Astrocyte (in vitro differentiated cells and primary cell): Measurements from ENCODE around the gene SDSL. TPM values are rescaled to one million over a fixed set of nuclear protein-coding genes. Genes with fewer than 3 reads are reported as not detected.

Source experiments
- DNase-seq: peaks from one replicate; pipeline ENCODE4 v3.0.0-alpha.2; 2010; ENCODE audit warnings: low read depth
- FAIRE-seq: peaks from 2 replicates; lab custom pipeline; 2011; peaks lifted over from hg19 to GRCh38; lab: Jason Lieb, UNC
- H2AFZ ChIP-seq: 2 replicates; pipeline ENCODE4 v1.6.0; 2012; ENCODE audit warnings: low read depth, low read length, inconsistent platforms
- H3K27ac ChIP-seq: 2 replicates; pipeline ENCODE4 v1.5.1; 2011; ENCODE audit warnings: low read depth, low read length, inconsistent platforms
- H3K27me3 ChIP-seq: 2 replicates; pipeline ENCODE4 v1.6.0; 2011; ENCODE audit warnings: low read length, inconsistent platforms; ENCODE audit not compliant: insufficient read depth
- H3K36me3 ChIP-seq: 2 replicates; pipeline ENCODE4 v1.5.1; 2011; ENCODE audit warnings: low read length, inconsistent platforms; ENCODE audit not compliant: insufficient read depth
- H3K4me1 ChIP-seq: 2 replicates; pipeline ENCODE4 v1.5.1; 2011; ENCODE audit warnings: low read length, inconsistent platforms; ENCODE audit not compliant: insufficient read depth
- H3K4me2 ChIP-seq: 2 replicates; pipeline ENCODE4 v1.6.0; 2012; ENCODE audit warnings: low read length, inconsistent platforms
- H3K4me3 ChIP-seq: 2 replicates; pipeline ENCODE4 v1.5.1; 2011; ENCODE audit warnings: low read depth, mild to moderate bottlenecking, low read length, inconsistent platforms; ENCODE audit not compliant: insufficient read depth
- H3K79me2 ChIP-seq: 2 replicates; pipeline ENCODE4 v1.6.0; 2012; ENCODE audit warnings: mild to moderate bottlenecking, low read length, inconsistent platforms; ENCODE audit not compliant: insufficient read depth
- H3K9ac ChIP-seq: 2 replicates; pipeline ENCODE4 v1.6.0; 2012; ENCODE audit warnings: mild to moderate bottlenecking, low read length, inconsistent platforms
- H3K9me3 ChIP-seq: 2 replicates; pipeline ENCODE4 v1.5.1; 2012; ENCODE audit warnings: low read depth, mild to moderate bottlenecking, low read length, inconsistent platforms; ENCODE audit not compliant: insufficient read depth
- H4K20me1 ChIP-seq: 2 replicates; pipeline ENCODE4 v1.6.0; 2012; ENCODE audit warnings: low read length, inconsistent platforms; ENCODE audit not compliant: insufficient read depth
- H3K27ac Mint-ChIP-seq: one replicate; pipeline ENCODE4 v1.8.0; 2021; ENCODE audit warnings: mild to moderate bottlenecking, mixed read lengths; ENCODE audit not compliant: unreplicated experiment
- H3K27me3 Mint-ChIP-seq: one replicate; pipeline ENCODE4 v1.8.0; 2021; ENCODE audit warnings: low read depth, mixed read lengths; ENCODE audit not compliant: unreplicated experiment
- H3K36me3 Mint-ChIP-seq: one replicate; pipeline ENCODE4 v1.8.0; 2021; ENCODE audit warnings: low read depth, mixed read lengths; ENCODE audit not compliant: unreplicated experiment
- H3K4me1 Mint-ChIP-seq: one replicate; pipeline ENCODE4 v1.8.0; 2021; ENCODE audit warnings: low read depth, mixed read lengths; ENCODE audit not compliant: unreplicated experiment
- H3K4me3 Mint-ChIP-seq: one replicate; pipeline ENCODE4 v1.8.0; 2021; ENCODE audit warnings: mild to moderate bottlenecking, moderate library complexity, mixed read lengths; ENCODE audit not compliant: unreplicated experiment
- H3K9me3 Mint-ChIP-seq: one replicate; pipeline ENCODE4 v1.8.0; 2021; ENCODE audit warnings: mild to moderate bottlenecking, mixed read lengths; ENCODE audit not compliant: unreplicated experiment
- CTCF ChIP-seq: IDR thresholded peaks from 2 replicates; pipeline ENCODE4 v1.5.1; 2011; ENCODE audit warnings: low read depth, mild to moderate bottlenecking, inconsistent platforms, low read length, moderate library complexity; ENCODE audit not compliant: insufficient read depth
- EZH2 ChIP-seq: IDR thresholded peaks from 2 replicates; pipeline ENCODE4 v1.6.1; 2012; ENCODE audit warnings: mild to moderate bottlenecking, low read length, inconsistent platforms; ENCODE audit not compliant: insufficient read depth
- total RNA-seq: library from RNA; stranded (reverse); gene quantifications from 2 replicates; pipeline ENCODE4 v1.2.1, GENCODE V29; 2021

The SDSL gene
- total RNA-seq, 1 donor from 2014 or later, result 9.5 TPM

DNA sequence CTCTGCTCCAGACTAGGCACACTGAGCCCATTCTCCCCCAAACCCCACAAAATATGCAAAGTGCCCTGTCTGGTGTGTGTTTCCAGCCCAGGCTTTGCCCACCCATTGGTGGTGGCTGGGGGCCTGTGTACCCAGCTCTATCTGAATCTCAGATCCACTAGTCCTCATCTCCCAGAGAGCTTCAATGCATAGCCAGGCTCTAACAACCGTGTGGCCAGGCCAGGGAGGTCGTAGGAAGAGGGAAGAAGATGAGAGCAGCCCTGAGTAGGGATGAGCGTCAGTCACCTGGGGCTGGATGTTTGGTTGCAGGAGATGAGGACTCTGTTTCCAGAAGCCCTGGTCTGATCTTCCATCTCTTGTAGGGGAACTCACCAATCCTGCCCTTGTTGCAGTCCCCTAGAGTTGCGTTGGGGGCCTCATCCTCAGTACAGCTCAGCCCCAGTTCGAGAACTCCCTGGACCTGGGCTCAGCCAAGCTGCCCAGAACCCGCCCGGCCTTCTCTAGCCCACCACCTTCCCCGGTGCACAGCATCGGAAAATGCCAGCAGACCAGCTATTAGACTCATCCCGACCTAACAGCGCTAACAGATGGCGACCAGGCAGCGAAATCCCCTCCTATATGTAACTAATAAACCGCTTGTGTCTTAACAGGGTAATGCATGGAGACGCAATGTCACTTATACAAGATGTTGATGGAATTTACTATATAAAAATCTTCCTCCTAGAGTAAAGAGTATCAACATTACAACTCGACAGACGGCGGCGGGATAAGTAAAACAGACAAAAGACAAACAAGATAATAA is 52.7 kb downstream of the SDSL start:
- no peaks in the 10 kb centered on the region for H3K36me3 ChIP-seq
- H3K4me3 ChIP-seq, result no peak overlapping the region
- TF ChIP-seq EZH2 (no peak), CTCF (no peak)
- Mint-ChIP-seq H3K9me3 (peaks cover 18% of the 10 kb centered on the region), H3K27ac (no peak overlapping the region), H3K4me1 (peaks cover 4% of the 10 kb centered on the region), H3K27me3 (peaks cover 81% of the 10 kb centered on the region), H3K4me3 (no peak overlapping the region), H3K36me3 (peaks cover 4% of the 10 kb centered on the region)
- H3K9ac ChIP-seq, result no peak overlapping the region
- peaks cover 84% of the 10 kb centered on the region for H3K27me3 ChIP-seq
- H3K79me2 ChIP-seq, result no peaks in the 10 kb centered on the region
- no peak for FAIRE-seq
- H3K9me3 ChIP-seq, result no peaks in the 10 kb centered on the region
- DNase-seq, result no peak
- H3K4me1 ChIP-seq, result no peaks in the 10 kb centered on the region
- no peak overlapping the region for H3K4me2 ChIP-seq
- H3K27ac ChIP-seq, result no peak overlapping the region
- peaks cover 8% of the 10 kb centered on the region for H4K20me1 ChIP-seq
- H2AFZ ChIP-seq, result no peak overlapping the region

- Histone ChIP-seq H3K4me3 (no peak overlapping the region), H3K4me1 (no peaks in the 10 kb centered on the region), H3K9me3 (no peaks in the 10 kb centered on the region), H3K9ac (no peak overlapping the region), H2AFZ (no peak overlapping the region), H3K27me3 (peaks cover 82% of the 10 kb centered on the region), H3K36me3 (no peaks in the 10 kb centered on the region), H3K27ac (no peak overlapping the region), H3K4me2 (no peak overlapping the region), H3K79me2 (no peaks in the 10 kb centered on the region), H4K20me1 (peaks cover 8% of the 10 kb centered on the region)
- DNase-seq, result no peak
- Mint-ChIP-seq H3K4me3 (no peak overlapping the region), H3K27ac (no peak overlapping the region), H3K9me3 (peaks cover 20% of the 10 kb centered on the region), H3K36me3 (peaks cover 4% of the 10 kb centered on the region), H3K27me3 (peaks cover 81% of the 10 kb centered on the region), H3K4me1 (peaks cover 5% of the 10 kb centered on the region)
- FAIRE-seq, result no peak
- no peak for TF ChIP-seq CTCF
- peak; percentile 49 for TF ChIP-seq EZH2
Observed at GRCh38 chr12:113475451-113476175, 53.4 kb downstream of the SDSL start.
